HL-60/S4 (cell line): ENCODE measurements around the gene WBP1L.
"Not testable (repeated sequence)": the region's sequence is repeated elsewhere in the genome, so short reads cannot be mapped to it uniquely, and the experiment has no call there.

ENCODE experiments used
- in situ Hi-C: fragments of 300-500 bp; cut with MboI; formaldehyde crosslinking; loops from 2 replicates; pipeline ENCODE4 v1.14.3; 2022; ENCODE audit warnings: low sequenced_read_pairs

Gene WBP1L

GRCh38 chr10:102743588-102744373 is at the start of gene WBP1L:
TSS of gene WBP1L (plus strand) at chr10:102743948. CDS start at chr10:102744054, 106 bp downstream.
- in situ Hi-C loops, result loop anchor here (5.0 to 25.0 kb wide), 2 partner anchors 79 to 319 kb away; no protein-coding TSS in a partner anchor

GRCh38 chr10:102695401-102695800 is 48.3 kb upstream of the WBP1L start:
- in situ Hi-C loops, result not testable (repeated sequence)

- in situ Hi-C loops, result no loop called here
Observed at GRCh38 chr10:102696736-102697135, 47.0 kb upstream of the WBP1L start.

- in situ Hi-C loops, result no loop called here
Observed at GRCh38 chr10:102698894-102699293, 44.9 kb upstream of the WBP1L start.

GRCh38 chr10:102701272-102701671 is 42.5 kb upstream of the WBP1L start:
- in situ Hi-C loops, result no loop called here

- in situ Hi-C loops, result no loop called here
Observed at GRCh38 chr10:102701796-102702195, 42.0 kb upstream of the WBP1L start.

GRCh38 chr10:102702742-102703141 is 41.0 kb upstream of the WBP1L start:
- in situ Hi-C loops, result no loop called here

GRCh38 chr10:102704915-102705314 is 38.8 kb upstream of the WBP1L start:
- in situ Hi-C loops, result no loop called here

- in situ Hi-C loops, result no loop called here
Observed at GRCh38 chr10:102705531-102705930, 38.2 kb upstream of the WBP1L start.

GRCh38 chr10:102710609-102711008 is 33.1 kb upstream of the WBP1L start:
- in situ Hi-C loops, result no loop called here

GRCh38 chr10:102712089-102712488 is 31.7 kb upstream of the WBP1L start:
- in situ Hi-C loops, result no loop called here

- in situ Hi-C loops, result no loop called here
Observed at GRCh38 chr10:102712843-102713538, 30.8 kb upstream of the WBP1L start.

- in situ Hi-C loops, result no loop called here
Observed at GRCh38 chr10:102713539-102713813, 30.3 kb upstream of the WBP1L start.

- in situ Hi-C loops, result no loop called here
Observed at GRCh38 chr10:102713814-102714620, 29.7 kb upstream of the WBP1L start, which contains the start of gene ARL3. TSS of gene ARL3 (minus strand) at chr10:102714397. CDS start at chr10:102714275, 122 bp downstream.

- in situ Hi-C loops, result no loop called here
Observed at GRCh38 chr10:102714621-102715455, 28.9 kb upstream of the WBP1L start, which contains the start of gene SFXN2. TSS of gene SFXN2 (plus strand) at chr10:102714636. CDS start at chr10:102726637, 12,001 bp downstream.

- in situ Hi-C loops, result no loop called here
Observed at GRCh38 chr10:102715880-102716279, 27.9 kb upstream of the WBP1L start.

GRCh38 chr10:102716900-102717565 is 26.7 kb upstream of the WBP1L start:
- in situ Hi-C loops, result not testable (repeated sequence)

- in situ Hi-C loops, result no loop called here
Observed at GRCh38 chr10:102718220-102718619, 25.5 kb upstream of the WBP1L start.

- in situ Hi-C loops, result no loop called here
Observed at GRCh38 chr10:102720337-102720736, 23.4 kb upstream of the WBP1L start.

- in situ Hi-C loops, result no loop called here
Observed at GRCh38 chr10:102720775-102721301, 22.9 kb upstream of the WBP1L start.
